Fibroblast of mammary gland (primary cell): ENCODE measurements around the gene SUCNR1.
A peak's percentile ranks its signal among the peaks of the same experiment; 100 is the strongest.
"Not testable (repeated sequence)": the region's sequence is repeated elsewhere in the genome, so short reads cannot be mapped to it uniquely, and the experiment has no call there.

Source experiments
- DNase-seq: peaks from one replicate; pipeline ENCODE4 v3.0.0-alpha.2; 2010; ENCODE audit warnings: low read depth
- H3K4me3 ChIP-seq: 2 replicates; pipeline ENCODE4 v1.5.1; 2011; ENCODE audit warnings: low read depth, mild to moderate bottlenecking, low read length, moderate library complexity; ENCODE audit not compliant: control insufficient read depth
- TF ChIP-seq, protein P1 (sequence below): conservative IDR thresholded peaks from 2 replicates; pipeline ENCODE4 v1.5.1; 2011; ENCODE audit warnings: low read depth, low read length, inconsistent platforms; ENCODE audit not compliant: control insufficient read depth, insufficient read depth

The SUCNR1 gene

DNA sequence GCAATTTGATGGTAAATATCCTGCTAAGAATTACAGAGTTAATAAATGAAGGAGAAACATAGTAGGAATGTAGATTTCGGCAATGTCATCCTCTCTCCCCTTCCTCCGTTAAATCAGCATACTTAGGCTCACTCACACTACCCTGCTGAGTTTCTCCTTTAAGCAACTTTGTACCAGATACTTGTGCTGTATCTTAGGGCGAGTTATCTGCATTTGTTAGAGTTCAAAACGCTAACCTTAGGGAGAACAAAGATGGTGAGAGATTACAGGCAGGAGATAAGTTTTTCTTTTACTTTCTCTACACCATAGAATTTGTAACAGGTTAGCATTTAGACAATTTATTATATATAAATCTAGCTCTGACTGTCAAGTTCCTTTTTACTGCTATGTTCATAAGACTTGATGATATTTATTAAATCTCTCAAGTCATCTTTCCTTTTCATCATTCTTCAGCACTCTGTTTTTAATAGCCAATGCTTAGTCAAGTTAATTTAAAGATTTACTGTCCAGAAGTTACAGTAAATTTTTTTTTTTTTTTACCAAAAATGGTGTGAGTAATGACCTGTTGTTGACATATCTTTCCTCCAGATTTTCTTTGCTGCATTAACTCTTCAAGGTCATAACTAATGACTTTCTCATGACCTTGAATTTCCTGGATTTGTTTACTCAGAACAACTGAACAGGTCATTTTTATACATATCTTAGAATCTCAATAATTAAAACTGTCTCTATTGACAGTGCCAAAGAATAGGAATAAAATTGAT, 22.2 kb downstream of the SUCNR1 start:
- TF ChIP-seq, protein P1, sequence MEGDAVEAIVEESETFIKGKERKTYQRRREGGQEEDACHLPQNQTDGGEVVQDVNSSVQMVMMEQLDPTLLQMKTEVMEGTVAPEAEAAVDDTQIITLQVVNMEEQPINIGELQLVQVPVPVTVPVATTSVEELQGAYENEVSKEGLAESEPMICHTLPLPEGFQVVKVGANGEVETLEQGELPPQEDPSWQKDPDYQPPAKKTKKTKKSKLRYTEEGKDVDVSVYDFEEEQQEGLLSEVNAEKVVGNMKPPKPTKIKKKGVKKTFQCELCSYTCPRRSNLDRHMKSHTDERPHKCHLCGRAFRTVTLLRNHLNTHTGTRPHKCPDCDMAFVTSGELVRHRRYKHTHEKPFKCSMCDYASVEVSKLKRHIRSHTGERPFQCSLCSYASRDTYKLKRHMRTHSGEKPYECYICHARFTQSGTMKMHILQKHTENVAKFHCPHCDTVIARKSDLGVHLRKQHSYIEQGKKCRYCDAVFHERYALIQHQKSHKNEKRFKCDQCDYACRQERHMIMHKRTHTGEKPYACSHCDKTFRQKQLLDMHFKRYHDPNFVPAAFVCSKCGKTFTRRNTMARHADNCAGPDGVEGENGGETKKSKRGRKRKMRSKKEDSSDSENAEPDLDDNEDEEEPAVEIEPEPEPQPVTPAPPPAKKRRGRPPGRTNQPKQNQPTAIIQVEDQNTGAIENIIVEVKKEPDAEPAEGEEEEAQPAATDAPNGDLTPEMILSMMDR = no peak
- no peak for DNase-seq
- no peak overlapping the region for H3K4me3 ChIP-seq

DNA sequence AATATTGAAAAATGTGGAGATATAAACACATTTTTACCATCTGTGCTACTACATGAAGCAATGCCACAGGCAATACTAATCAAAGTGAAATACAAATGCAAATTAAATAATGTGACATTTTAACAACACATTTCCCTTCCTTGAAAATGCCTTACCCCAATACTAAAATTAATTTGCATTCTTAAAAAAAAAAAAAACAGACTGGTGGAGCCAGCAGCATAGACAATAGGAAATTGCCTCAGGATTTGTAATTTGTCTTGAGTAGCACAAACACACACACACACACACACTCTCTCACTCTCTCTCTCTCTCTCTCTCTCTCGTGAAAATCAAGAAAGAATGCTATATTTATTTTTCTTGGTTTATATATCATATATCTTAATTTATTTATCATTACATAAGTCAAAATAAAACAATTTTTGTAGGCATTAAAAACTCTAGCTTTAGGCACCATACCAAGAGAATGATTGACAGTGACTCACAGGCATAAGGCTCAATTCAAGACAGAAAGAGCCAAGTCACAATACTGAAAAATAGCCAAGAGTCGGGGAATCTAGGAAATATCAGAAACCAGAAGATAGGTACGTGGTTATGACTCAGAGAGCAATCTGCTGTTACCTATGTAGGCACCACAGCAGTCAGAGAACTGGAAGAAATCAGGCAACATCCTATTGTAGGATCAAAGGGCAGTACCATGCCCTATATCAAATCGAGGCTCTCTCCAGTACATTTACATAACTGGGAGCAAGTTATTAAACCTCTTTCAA, 23.0 kb downstream of the SUCNR1 start:
- peak; percentile 29 for DNase-seq
- H3K4me3 ChIP-seq = no peak overlapping the region
- TF ChIP-seq, protein P1 = no peak

DNA sequence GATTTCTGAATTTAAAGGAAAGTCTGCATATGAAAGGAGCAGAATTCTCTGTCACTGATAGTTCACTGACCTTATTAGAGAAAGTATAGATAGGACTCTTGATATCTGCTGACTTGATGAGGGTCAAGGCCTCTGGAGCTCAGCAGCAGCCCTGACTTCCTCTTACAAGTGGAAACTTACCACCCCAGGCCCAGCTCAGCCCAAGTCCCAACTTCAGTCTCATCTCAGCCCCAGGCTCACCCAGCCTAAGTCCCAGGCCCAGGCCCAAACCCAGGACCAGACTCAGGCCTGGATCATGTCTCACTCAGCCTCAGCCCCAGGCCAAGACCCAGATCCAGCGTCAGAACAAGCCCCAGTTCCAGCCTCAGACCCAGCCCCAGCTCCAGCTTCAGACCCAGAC, 24.7 kb downstream of the SUCNR1 start:
- DNase-seq, H3K4me3 ChIP-seq: not testable (repeated sequence)

DNA sequence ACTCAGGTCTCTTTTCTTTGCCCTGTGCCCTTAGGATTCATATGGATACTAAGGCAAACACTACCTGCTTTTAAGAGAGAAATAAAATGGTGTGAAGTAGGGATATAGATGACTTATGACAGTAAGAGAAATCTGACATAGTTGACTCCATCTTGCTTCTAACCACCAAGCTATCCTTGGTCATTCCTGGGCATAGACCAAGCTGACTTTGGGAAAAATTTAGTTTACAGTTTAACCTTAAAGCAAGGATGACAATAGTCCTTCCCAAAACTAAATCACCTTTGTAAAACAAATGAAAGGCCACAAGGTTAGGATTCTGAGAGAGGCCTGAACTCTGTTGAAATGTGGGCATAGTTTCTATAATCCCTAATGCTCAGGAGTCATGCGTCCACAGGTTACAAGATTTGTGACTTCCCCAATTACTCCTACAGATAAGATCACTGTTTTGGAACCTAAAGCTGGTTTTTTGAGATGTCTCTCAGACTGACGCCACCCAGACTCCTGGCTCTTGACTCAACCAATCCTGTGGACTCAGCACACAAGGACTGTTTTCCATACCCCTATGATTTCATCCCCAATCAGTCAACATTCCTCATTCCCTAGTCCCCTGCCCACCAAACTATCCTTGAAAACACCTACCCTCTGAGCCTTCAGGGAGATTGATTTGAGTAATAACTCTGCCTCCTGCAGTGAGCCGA, 25.3 kb downstream of the SUCNR1 start:
- DNase-seq, H3K4me3 ChIP-seq: not testable (repeated sequence)

DNA sequence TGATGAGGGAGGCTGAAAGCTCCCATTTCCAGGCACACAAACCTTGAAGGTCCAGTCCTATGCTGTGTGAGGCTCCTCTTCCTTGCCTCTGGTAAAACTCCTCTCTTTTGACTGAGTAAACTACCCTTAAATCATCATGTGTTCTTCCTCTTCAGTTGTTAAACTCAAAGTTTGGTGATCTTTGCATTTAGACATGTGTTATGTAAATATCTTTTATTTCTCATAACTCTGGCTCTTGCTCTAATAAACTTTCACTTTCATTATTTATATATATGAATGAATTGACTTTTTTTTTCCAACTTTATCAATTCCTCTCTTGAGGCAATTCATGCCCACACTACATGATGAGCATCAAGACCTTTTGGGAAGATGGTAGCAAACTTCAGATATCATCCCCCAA, 26.6 kb downstream of the SUCNR1 start:
- DNase-seq = no peak
- TF ChIP-seq, protein P1 = no peak
- H3K4me3 ChIP-seq = no peak overlapping the region

DNA sequence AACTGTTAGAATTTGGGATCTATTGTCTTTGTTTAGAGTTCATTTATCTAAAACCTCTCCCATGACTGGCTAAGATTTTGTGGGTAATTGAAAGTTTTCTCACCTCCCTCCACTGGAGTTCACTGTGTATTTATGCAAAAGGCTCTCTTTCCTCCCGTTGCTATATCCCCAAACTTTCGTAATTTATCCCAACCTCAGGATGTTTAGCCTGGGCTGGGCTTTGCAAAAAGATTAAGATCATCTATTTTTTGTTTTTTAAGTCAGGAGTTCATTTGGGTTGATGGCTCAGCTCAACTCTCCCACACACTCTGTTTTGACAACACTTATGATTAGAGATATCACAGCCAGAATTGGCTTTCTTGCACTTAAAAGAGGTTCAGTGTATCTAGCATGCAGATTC, 27.0 kb downstream of the SUCNR1 start:
- DNase-seq = no peak
- no peak overlapping the region for H3K4me3 ChIP-seq
- TF ChIP-seq, protein P1 = no peak

DNA sequence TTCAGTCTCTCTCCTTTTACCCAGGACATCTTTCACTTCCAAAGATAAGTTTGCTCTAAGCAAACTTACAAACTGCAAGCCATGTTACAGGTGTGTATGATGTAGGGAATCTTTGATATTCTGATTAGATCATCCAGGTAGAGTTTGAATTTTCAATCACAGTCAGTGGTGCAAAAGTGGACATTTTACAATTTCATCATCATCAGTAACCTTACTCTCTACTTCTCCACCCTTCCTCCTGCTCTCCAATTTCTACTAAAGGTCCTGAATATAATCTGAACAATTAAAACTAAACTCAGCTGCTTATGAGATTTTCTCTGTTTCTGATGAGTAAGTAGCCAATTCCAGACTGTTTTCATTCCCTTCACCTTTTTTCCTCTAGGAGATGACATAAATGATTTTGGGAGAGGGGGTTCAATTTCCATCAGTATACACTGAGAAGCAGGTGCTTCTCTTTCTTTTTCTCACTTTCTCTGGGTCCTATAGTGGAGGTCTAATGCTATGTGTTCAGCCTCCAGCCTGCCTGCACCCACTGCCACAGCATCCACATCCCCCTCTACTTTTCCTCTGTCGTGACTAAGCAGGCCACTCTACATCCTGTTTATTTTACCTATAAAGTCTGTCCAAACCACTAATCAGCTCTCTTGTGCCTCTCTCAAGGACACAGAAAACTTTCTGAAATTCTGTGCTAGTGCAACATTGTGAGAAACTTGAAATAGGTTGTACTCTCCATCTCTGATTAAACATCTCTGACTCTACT, 27.6 kb downstream of the SUCNR1 start:
- DNase-seq = no peak
- TF ChIP-seq, protein P1 = no peak
- H3K4me3 ChIP-seq = no peak overlapping the region
